Measurements from ENCODE around the gene KLHDC4. TPM values are rescaled to one million over a fixed set of nuclear protein-coding genes. Genes with fewer than 3 reads are reported as not detected.

KLHDC4 gene
- total and polyA plus RNA-seq, 2 of the 4 experiments (the other 2 are of a cell fraction), result 13.6 to 19.0 TPM

- Histone ChIP-seq H3K4me1 (ENCODE audit: control insufficient read depth, insufficient read depth, low read length) (peaks cover 2% of the 10 kb centered on the region), H4K5ac (ENCODE audit: low read depth, low read length) (no peak overlapping the region), H3K79me1 (ENCODE audit: low read depth in 1 of 2, low read length in 2 of 2) (no peaks in the 10 kb centered on the region), H3K27ac (ENCODE audit: insufficient read depth, low read length) (no peak overlapping the region), H4K8ac (ENCODE audit: low read depth in 2 of 2, low read length in 2 of 2) (no peak overlapping the region), H3K4ac (ENCODE audit: low read depth, low read length) (no peak overlapping the region), H2BK5ac (ENCODE audit: low read depth, low read length, poor library complexity, severe bottlenecking) (no peak overlapping the region), H2BK15ac (ENCODE audit: low read depth, low read length) (no peak overlapping the region), H3K23ac (ENCODE audit: low read depth, low read length) (no peak overlapping the region), H4K20me1 (ENCODE audit: insufficient read depth, low read length) (no peaks in the 10 kb centered on the region), H3K36me3 (ENCODE audit: control insufficient read depth, insufficient read depth, low read length) (no peaks in the 10 kb centered on the region), H3K4me3 (ENCODE audit: insufficient read depth, low read depth, low read length) (no peak overlapping the region), H2AK9ac (replicated peaks; ENCODE audit: low read depth, low read length, poor library complexity) (no peak overlapping the region), H3K4me2 (ENCODE audit: low read depth, low read length) (no peak overlapping the region), H3K9ac (ENCODE audit: low read depth, low read length) (no peak overlapping the region), H2AFZ (replicated peaks; ENCODE audit: low read length, poor library complexity) (no peak overlapping the region), H2BK20ac (ENCODE audit: low read depth, low read length) (no peak overlapping the region), H2BK120ac (ENCODE audit: low read depth, low read length) (no peak overlapping the region), H3K56ac (ENCODE audit: extremely low read depth, insufficient read depth, low read length) (no peak overlapping the region), H3K9me3 (ENCODE audit: control insufficient read depth, insufficient read depth, low read length) (no peaks in the 10 kb centered on the region), H2AK5ac (ENCODE audit: low read depth, low read length) (no peak overlapping the region), H3K9me1 (ENCODE audit: insufficient read depth, low read length) (no peaks in the 10 kb centered on the region), H4K91ac (ENCODE audit: insufficient read depth, low read depth, low read length) (no peak overlapping the region), H3K14ac (replicated peaks; ENCODE audit: low read depth, low read length) (no peak overlapping the region), H3K27me3 (ENCODE audit: control insufficient read depth, insufficient read depth, low read length) (peaks cover 14% of the 10 kb centered on the region; the same call in 1 of the 2 replicates), H3K18ac (ENCODE audit: low read depth, low read length) (no peak overlapping the region)
- no peak for DNase-seq
- BruUV-seq (replicated peaks), result no TSS peak
- in situ Hi-C loops (cut with MboI; ENCODE audit: low sequenced_read_pairs) (no loop called here), dilution Hi-C loops (cut with HindIII; ENCODE audit: low sequenced_read_pairs, unreplicated experiment) (no loop called here), intact Hi-C loops (cut with micrococcal nuclease) (no loop called here)
- TF ChIP-seq RFX5 (IDR thresholded peaks at IDR 0.05; ENCODE audit: low read depth, low read length) (no peak), RCOR1 (IDR thresholded peaks at IDR 0.05; ENCODE audit: insufficient replicate concordance, low read length) (no peak)
- WGBS, 2 experiments (ENCODE audit: extremely low coverage in 2 of 2, insufficient read length in 1 of 2), result 66% methylated on average over 15 of the region's 31 CpGs; no CpG with 5 or more reads in 1 of the 2 experiments
- POLR2A ChIA-PET (ENCODE audit: unreplicated experiment), result no interaction called here
- ATAC-seq (ENCODE audit: low read depth), result no peak
- CTCF ChIA-PET, result no interaction called here
Observed at GRCh38 chr16:87687126-87687910, 78.5 kb downstream of the KLHDC4 start.

Measured in IMR-90 (cell line).